Measurements from ENCODE around the gene DMBX1. TPM values are rescaled to one million over a fixed set of nuclear protein-coding genes. Genes with fewer than 3 reads are reported as not detected.

The DMBX1 gene
- total RNA-seq, 1 donor from 2014 or later = not detected

DNA sequence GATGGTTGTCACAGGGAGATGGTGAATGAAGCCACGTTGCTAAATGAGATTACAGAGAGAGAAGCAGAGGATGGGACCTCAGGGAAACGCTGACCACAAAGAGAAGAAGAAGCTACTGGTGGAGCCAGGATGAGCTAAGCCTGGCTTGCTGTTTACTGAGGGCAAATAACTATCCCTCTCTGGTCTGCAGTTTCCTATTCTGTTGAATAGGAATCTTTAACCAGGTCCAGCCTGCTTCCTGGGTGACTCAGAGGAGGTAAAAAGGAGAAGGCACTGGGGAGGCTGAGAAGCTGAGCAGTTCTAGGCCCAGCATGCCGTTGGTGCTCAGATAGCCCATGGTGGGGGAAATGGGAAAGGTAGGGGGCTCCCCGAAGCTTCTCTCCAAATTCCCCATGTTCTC is 29.6 kb downstream of the DMBX1 start:
- ATAC-seq (no peak), DNase-seq (no peak)
- intact Hi-C loops (cut with micrococcal nuclease) = no loop called here

DNA sequence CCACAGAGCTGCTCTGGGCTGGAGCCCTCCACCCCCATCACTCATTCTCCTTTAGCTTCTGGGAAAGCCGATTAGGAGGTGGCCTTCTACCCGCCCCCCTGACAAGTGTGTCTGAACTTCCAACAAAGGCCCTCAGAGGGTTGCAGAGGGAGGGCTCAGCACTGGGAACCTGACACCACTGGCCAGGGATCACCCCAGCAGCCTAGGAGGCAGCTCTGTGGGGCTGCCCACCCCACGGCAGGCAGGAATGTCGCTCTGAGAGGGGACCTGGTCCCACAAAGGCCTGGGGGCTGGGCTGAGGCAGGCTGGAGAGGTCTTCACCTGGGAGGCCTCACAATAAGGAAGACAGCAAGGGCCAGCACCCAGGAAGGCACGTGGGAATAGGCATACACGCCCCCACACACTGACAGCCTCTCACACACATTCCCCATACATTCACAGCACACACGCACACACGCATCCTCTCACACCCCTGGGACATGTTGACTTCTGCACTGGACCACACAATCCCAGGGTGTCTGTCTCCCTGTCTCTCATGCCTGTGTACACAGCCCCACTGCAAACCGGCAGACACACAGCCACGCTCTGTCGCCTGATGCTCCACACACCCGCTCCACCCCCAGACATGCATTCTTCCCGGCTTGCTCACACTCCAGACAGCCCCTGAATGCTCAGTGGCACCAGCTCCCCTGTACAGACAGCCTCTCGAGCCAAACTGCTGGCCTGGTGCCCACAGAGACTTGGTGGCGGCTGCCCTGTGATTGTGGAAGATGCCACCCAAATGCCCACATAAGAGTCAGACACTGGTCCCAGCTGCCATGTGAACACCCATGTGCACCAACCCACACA is 30.7 kb downstream of the DMBX1 start:
- intact Hi-C loops (cut with micrococcal nuclease) = no loop called here

DNA sequence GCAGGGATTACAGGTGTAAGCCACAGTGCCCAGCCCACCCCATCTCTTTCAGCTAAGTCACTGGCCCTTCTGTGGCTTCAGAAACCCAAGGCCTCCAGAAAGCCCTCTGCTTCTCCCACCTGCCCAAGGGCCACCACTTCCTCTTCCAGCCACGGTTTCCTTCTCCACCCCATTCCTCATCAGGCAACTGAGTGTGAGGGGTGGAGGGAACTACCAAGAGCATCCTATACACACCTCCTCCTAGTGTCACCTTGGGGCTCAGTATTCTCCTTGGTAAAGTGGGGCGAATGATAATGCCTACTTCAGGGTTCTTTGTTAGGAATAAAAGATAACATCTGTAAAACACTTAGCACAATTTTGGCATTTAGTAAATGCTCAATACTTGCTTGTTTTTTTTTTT is 31.8 kb downstream of the DMBX1 start:
- ATAC-seq (no peak), DNase-seq (no peak)
- intact Hi-C loops (cut with micrococcal nuclease) = no loop called here

More for the DNA sequence above, 30.7 kb downstream of the DMBX1 start:
- DNase-seq = no peak
- ATAC-seq = no peak

DNA sequence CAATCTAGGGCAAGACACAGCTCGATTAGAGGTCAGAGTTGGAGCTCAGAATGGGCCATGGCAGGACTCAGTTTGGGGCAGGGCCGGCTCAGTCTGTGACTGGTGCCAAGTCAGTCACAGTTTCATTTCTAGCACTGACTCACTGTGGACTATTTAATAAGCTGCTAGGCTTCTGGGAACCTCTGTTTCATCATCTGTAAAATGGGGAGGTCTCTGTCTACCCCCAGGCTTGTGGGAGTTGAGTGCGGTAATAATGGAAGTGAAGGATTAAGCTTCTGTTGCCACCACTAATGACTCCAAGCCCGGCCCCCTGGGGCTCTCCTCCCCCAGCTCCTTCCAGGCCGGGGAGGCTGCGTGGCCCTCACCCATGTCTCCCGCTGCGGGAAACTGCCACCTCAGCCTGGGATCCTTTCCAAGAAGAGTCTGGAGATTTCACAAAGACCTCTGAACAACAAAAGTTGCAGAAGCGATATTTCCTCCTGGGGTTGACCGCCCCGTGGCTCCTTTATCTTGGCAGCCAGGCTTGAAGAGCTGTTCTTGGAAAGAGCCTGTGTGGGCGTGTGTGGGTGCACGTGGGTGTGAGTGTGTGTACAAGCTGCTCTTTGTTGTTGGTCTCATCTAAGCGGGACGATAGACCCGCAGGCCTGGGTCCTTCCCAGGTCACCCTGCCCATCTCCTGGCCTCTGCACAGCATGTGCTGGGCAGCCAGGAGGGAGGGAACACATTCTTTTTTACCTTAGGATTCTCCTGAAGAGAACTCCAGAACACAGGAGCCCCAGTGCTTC is 32.7 kb downstream of the DMBX1 start:
- intact Hi-C loops (cut with micrococcal nuclease) = no loop called here
- ATAC-seq = peak; percentile 42
- no peak for DNase-seq

DNA sequence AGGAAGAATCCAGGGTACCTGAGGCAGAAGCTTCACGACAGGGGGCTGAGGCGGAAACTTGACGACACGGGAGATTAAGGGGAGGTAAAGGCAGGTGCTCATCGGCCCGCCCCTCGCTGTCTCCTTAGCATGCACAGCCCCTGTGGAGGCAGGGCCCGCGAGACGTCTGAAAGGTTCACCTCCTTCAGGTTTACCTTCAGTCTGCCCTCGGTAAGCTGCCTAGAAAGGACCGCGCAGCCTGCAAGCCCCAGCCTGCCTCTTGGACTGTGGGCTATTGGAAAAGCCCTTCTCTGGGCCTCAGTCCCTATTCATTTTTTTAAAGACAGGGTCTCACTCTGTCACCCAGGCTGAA is 33.3 kb downstream of the DMBX1 start:
- DNase-seq (no peak), ATAC-seq (no peak)
- intact Hi-C loops (cut with micrococcal nuclease) = no loop called here

DNA sequence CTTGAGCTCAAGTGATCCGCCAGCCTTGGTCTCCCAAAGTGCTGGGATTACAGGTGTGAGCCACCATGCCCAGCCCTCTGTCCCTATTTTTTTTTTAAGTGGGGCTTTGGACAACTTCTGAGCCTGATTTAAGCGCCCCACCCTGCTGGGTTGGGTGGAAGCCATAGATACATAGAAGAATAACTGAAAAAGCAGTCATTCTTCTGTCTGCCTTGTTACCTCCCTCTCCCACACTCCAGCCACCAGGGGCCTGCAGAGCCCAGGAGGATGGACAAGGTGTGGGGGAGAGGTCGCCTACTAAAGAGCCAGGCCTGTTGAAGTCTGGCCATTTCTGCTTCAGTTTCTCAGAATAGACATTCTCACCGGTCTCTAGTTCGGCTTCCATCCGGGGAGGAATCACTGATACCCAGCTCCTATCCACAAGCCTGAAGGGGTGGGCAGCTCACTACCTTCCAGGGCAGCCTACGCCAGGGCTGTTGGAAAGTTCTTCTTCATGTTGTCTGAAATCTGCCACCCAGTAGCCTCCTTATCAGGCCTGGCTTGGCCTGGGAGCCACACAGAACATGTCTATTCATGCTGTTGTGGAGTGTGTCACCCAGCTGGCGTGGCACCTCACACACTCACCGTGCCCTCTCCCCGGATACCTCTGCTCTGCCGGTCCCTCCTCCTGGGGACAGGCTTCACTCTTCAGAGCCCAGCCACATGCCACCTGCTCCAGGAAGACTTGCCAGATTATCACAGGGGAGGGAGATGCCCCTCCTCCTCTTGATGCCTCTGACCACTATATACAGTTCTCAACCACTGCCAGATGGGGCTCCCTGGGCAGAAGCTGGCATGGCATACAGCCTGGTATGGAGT is 34.1 kb downstream of the DMBX1 start:
- intact Hi-C loops (cut with micrococcal nuclease) = no loop called here
- DNase-seq (no peak), ATAC-seq (peak; percentile 16)

DNA sequence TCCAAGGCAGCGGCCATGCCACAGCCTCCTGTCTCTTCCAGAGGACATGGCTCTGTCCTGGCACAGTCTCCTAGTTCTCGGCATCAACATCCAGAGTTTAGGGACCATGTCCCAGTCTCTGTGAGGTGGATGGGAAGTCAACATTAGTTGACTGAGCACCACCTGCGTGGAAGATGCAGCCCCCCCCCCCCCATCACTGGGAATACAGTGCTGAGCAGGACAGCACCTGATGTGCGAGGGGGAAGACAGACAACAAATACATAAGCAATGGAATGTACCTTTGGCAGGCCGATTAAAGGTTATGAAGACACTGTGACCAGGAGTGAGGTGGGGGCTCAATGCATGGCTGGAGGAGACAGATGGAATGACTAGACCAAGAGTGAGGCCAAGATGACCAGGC is 35.2 kb downstream of the DMBX1 start:
- intact Hi-C loops (cut with micrococcal nuclease) = loop anchor here (5.0 kb wide), 2 partner anchors 78 to 118 kb away; no protein-coding TSS in a partner anchor
- no peak for ATAC-seq
- no peak for DNase-seq

DNA sequence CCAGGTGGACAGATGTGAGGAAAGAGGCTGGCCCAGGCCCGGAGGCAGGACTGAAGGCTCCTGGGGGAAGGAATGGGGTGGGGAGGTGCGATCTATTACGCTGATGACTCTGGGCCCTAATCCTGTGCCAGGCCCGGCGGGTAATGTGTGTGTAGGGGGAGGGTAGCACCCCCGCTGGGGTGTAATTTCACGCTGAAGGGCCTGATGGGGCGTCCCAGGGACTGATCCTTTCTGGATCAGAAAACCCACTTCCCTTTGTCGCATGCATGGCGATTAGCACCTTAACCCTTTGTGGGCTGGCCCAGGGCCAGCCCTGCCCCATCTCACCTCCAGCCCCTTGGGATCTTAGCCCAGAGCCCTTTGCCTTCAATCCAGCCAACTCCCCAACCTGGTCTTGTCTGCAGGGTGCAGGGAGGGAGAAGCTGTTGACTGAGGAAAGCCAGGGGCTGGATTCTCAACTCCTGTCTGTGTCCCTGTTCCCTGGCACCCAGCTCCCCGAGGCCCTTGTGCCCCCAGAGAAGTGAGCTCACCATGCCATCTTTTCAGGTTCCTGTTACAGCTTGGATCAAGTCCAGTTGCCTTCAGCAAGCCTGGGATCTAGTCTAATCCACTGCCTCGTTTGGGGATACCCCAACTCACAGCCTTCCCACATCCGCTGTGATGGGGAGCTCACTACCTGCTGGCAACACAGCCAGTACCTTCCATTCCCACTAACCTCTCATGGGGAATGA is 35.8 kb downstream of the DMBX1 start:
- DNase-seq (no peak), ATAC-seq (no peak)
- intact Hi-C loops (cut with micrococcal nuclease) = loop anchor here (5.0 kb wide), 2 partner anchors 78 to 118 kb away; no protein-coding TSS in a partner anchor

DNA sequence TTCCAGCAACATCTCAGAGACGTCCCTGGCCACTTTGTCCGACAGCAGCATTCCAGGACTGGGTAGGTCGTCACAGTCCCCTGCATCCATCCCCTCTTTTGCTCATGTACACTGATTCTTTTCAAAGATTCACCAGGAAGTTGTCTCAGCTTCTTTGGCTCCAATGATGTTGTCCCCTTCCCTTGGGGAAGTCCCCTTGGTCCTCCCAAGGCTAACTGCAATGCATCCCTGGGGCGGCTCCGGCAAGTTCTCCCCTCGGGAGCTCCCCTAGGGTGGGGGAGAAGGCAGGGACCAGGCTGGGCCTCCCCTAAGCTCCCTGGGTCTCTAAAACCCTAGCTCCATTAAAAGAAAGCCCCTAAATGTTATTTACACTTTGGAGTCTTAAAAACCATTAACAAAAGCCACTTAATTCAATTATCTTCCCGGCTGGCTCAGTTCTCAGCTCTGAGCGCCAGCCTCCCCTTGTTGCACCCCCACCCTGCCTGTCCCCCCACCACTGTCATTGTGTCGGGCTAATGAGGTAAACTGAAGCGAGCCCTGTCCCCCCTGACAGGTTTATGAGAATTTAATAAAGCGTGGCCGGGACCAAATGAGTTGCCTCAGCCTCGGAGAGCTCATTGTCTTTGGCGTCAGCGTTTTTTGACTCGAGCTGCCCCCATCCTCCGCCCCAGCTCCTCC is 36.5 kb downstream of the DMBX1 start:
- intact Hi-C loops (cut with micrococcal nuclease) = loop anchor here (5.0 kb wide), 2 partner anchors 79 to 119 kb away; no protein-coding TSS in a partner anchor

DNA sequence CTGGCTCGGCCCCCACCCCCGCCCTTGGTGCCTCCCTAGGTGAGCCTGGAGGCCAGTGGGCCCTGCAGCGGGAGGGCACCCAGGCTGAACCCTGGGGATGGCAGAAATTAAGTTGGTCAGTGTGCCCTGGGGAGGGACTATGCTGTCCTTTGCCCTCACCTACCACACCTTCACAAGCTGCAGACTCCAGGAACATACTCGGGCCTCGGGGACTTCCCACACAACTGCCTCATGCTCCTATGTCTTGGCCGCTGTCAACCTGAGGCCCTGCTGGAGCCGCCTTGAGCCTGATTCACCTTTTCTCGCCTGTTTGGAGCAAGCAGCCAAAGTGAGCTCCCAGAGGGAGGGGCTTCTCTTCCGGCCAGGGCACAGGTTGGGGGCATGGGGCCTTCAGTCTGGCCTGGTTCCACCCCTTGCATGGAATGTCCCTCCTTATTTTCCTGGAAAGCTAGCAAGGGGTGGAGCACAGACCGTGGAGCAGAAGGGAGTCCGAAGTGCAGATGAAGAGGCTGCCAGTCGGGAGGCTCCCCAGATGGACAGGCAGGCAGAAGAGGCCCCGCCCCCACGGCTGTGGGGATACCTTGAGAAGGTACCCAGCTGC is 37.2 kb downstream of the DMBX1 start:
- DNase-seq = no peak
- intact Hi-C loops (cut with micrococcal nuclease) = loop anchor here (5.0 kb wide), 2 partner anchors 79 to 119 kb away; no protein-coding TSS in a partner anchor
- ATAC-seq = no peak

More for the DNA sequence above, 36.5 kb downstream of the DMBX1 start:
- ATAC-seq (no peak), DNase-seq (no peak)

DNA sequence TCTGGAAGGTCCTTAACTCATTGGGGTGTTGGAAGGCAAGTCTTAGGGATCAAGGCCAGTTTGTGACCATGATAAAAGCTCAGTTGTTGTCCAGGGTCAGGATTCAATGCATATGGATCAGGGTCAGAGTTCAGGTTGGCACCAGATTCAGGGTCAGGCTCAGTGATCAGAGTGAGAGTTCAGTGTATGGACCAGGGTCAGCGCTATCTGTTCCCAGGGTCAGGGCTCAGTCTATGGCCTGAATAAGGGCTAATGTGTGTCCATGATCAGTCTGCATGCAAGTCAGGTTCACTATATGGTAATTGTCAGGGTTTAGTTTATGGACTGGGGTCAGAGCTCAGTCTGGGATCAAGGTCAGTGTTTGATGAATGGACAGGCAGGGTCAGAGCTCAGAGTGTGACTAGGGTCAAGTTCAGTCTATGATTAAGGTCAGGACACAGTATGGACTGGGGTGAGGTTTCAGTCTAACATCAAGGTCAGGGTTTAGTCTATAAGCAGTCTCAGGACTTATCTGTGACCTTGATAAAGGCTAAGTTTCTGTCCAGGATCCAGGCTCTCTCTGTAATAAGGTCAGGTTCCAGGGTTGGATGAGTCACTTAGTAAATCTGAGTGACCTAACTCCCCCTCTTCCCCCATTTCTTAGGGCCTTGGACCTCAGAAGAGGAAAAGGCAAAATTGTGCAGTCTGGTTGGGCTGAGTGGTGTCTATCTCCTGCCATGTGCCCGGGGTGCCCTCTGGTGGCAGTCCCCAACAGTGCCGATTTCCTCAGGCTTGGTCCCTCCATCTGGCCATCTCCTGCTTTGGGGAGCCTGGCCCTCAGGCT is 38.0 kb downstream of the DMBX1 start:
- DNase-seq = peak; percentile 90
- peak; percentile 83 for ATAC-seq
- intact Hi-C loops (cut with micrococcal nuclease) = loop anchor here (5.0 kb wide), 2 partner anchors 80 to 120 kb away; no protein-coding TSS in a partner anchor

DNA sequence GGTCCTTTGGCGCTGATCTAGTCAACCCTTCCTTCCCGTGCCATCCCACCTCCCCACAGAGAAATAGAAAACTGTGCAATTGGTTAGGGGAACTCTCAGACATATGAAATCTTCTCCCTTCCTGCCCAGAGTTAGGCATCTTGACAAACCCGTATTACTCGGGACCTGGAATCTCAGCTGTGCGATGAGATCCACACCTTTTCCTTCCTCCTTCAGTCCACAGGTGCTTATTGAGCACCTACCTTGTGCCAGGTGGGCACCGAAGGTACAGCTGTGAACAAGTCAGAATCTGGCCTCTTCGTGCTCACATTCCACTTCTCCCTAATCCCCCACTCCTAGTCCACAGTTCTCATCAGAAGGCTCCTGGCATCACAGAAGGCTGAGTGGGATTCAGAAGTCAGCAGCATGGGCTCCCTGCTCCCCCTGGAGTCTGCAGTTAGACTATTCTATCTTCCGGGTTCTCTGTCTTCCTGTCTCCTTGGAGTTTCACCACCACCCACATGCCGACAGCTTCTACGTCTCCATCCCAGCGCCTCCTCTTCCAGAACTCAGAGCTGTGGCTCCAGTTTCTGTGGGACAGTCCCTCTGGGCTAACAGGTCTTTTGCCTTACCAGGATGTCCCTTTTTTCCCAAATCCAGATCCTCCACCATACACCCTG is 38.8 kb downstream of the DMBX1 start:
- ATAC-seq = no peak
- DNase-seq = no peak
- intact Hi-C loops (cut with micrococcal nuclease) = loop anchor here (5.0 kb wide), 2 partner anchors 81 to 121 kb away; no protein-coding TSS in a partner anchor

DNA sequence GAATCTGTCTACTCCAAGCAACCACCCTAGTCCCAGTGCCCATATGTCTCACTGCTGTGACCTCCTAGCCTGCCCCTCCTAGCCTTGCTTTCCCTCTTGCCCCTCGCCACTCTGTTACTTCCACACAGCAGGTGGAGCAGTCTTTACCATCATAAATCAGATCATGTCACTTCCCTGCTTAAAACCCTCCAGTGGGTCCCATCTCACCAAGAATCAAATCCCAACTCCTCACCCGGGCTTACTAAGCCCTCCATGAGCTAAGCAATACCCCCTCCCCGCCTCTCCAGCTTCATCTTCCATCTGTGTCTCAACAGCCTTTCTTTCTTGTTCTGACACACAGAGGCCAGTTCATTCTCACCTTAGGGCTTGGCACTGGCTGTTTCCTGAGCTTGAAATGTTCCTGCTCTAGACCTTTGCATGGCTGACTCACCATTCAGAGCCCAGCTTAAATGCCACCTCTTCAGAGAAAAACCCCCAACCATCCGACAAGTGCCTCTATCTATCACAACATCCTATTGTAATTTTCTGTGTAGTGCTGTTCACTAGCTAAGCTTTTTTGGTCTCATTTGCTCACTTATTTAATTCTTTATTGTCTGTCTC is 39.5 kb downstream of the DMBX1 start:
- intact Hi-C loops (cut with micrococcal nuclease) = loop anchor here (5.0 kb wide), 2 partner anchors 82 to 122 kb away; no protein-coding TSS in a partner anchor
- ATAC-seq (no peak), DNase-seq (no peak)

DNA sequence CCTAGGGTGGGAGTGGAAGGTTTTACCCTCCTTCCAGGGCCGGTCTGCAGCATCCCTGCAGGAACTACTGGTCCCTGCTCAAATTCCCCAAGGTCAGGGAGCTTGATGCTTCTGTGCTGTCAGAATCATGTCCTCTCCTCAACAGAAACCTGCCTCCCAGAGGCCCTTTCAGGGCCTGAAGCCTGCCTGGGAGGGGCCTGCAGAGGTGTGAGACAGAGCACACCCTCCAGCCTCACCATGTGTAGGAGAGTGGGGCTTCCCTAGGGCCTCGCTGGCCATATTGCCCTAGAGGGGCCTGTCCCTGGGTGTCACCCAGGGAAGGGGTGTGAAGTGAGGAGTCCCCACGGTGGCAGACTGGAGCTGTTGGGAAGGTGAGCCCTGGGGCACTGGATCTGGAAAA is 40.7 kb downstream of the DMBX1 start:
- DNase-seq (no peak), ATAC-seq (no peak)
- intact Hi-C loops (cut with micrococcal nuclease) = loop anchor here (10.0 kb wide), 1 partner anchor 194 kb away; no protein-coding TSS in a partner anchor

DNA sequence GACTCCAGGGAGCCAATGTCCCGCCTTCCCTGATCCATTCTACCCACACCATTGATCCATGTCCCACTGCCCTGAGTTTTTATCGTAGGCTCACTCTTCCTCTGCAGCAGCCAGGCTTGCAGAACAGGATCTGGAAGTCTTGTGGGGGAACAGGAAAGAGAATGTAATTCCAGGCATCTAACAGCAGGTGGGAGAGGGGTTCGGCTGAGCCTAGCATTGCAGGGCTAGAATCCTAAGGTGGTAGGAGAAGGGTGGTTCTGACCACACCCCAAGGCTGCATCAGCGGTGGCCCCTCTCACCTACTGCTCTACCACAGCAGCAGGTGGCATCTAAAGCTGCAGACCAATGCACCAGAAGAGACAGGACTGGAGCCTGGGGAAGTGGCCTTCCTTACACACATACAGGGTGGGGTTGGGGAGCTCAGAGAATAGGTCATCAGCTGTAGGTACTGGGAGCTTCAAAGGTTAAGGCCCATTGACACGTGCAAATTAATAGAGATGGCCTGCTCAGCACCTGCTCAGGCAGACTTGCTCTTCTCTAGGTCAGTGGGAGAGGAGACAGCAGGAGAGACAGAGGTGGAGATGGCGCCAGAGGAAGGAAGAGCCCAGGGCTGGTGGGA is 41.3 kb downstream of the DMBX1 start:
- intact Hi-C loops (cut with micrococcal nuclease) = loop anchor here (10.0 kb wide), 1 partner anchor 194 kb away; no protein-coding TSS in a partner anchor
- DNase-seq (no peak), ATAC-seq (no peak)
